K562 (cell line): ENCODE measurements around the gene PDE8A. TPM values are rescaled to one million over a fixed set of nuclear protein-coding genes. Genes with fewer than 3 reads are reported as not detected.
A peak's percentile ranks its signal among the peaks of the same experiment; 100 is the strongest.

Experiments
- ARID1B ChIP-seq: fragments of 450-650 bp; IDR thresholded peaks from 2 replicates; pipeline ENCODE4 v1.6.1; 2016; ENCODE audit warnings: antibody characterized with exemption, mild to moderate bottlenecking, inconsistent platforms
- CBX1 ChIP-seq: sonication (generic); IDR thresholded peaks from 2 replicates; pipeline ENCODE4 v1.6.1; 2016; ENCODE audit warnings: antibody characterized with exemption, low read depth, mild to moderate bottlenecking
- CHD1 ChIP-seq: fragments of 200-600 bp; sonication (generic); IDR thresholded peaks from one replicate; pipeline ENCODE4 v1.6.1; 2012; ENCODE audit warnings: mild to moderate bottlenecking, moderate library complexity, low read length, inconsistent platforms
- E2F8 ChIP-seq: fragments of 450-650 bp; IDR thresholded peaks from 2 replicates; pipeline ENCODE4 v1.7.1; 2018; ENCODE audit warnings: mild to moderate bottlenecking, low read depth; ENCODE audit not compliant: partially characterized antibody
- IRF2 ChIP-seq: sonication (generic); formaldehyde crosslinking; IDR thresholded peaks from 2 replicates; pipeline ENCODE4 v1.8.1; 2022; ENCODE audit warnings: mild to moderate bottlenecking, missing genetic modification reagents
- KDM5B ChIP-seq: fragments of 200-600 bp; sonication (generic); IDR thresholded peaks from 2 replicates; pipeline ENCODE4 v1.6.1; 2012; ENCODE audit warnings: low read depth, mild to moderate bottlenecking, moderate library complexity, low read length, control low read depth, inconsistent platforms; ENCODE audit not compliant: insufficient replicate concordance
- PHF8 ChIP-seq: fragments of 200-600 bp; sonication (generic); IDR thresholded peaks from 2 replicates; pipeline ENCODE4 v1.6.1; 2012; ENCODE audit warnings: mixed run types, mild to moderate bottlenecking, inconsistent platforms, low read length, moderate library complexity, borderline replicate concordance
- RAD21 ChIP-seq, 2 experiments: fragments of 250-450 bp in 1 of 2; fragments of 450-650 bp in 1 of 2; sonication (Bioruptor Pico) in 1 of 2; formaldehyde crosslinking in 1 of 2; IDR thresholded peaks in 1 of 2; conservative IDR thresholded peaks in 1 of 2; 2 replicates each; pipeline versions ENCODE4 v1.4.0 to v1.8.0; 2020 to 2022; ENCODE audit warnings: mild to moderate bottlenecking in 2 of 2, moderate library complexity in 1 of 2
- RBM34 ChIP-seq: fragments of 200-400 bp; formaldehyde crosslinking; IDR thresholded peaks from 2 replicates; pipeline ENCODE4 v1.6.1; 2018; ENCODE audit warnings: low read length, borderline replicate concordance; ENCODE audit not compliant: insufficient read depth
- RNF2 ChIP-seq: sonication (generic); IDR thresholded peaks from 2 replicates; pipeline ENCODE4 v1.6.1; 2016
- SIN3A ChIP-seq, 2 experiments: fragments of 150-350 bp in 1 of 2; IDR thresholded peaks; 2 replicates each; pipeline ENCODE4 v1.6.1; 2011 to 2016; ENCODE audit warnings: borderline replicate concordance in 2 of 2, low read depth in 2 of 2, low read length in 2 of 2, mild to moderate bottlenecking in 2 of 2, moderate library complexity in 2 of 2; ENCODE audit not compliant: control insufficient read depth in 1 of 2
- SNRNP70 ChIP-seq: fragments of 200-400 bp; formaldehyde crosslinking; optimal IDR thresholded peaks from 2 replicates; pipeline ENCODE3; 2017; ENCODE audit warnings: low read depth, low read length
- ZBTB11 ChIP-seq, 3 experiments: fragments of 200-800 bp in 1 of 3; fragments of 250-450 bp in 1 of 3; fragments of 450-650 bp in 1 of 3; sonication (Bioruptor Pico) in 1 of 3; sonication (Bioruptor generic) in 1 of 3; formaldehyde crosslinking in 1 of 3; IDR thresholded peaks; 2 replicates each; pipeline versions ENCODE4 v1.6.1 to v1.8.0; 2016 to 2022; ENCODE audit warnings: mild to moderate bottlenecking in 2 of 3, missing genetic modification characterization in 2 of 3, missing compliant biosample characterization in 1 of 3, moderate library complexity in 1 of 3
- ZFX ChIP-seq: sonication (generic); formaldehyde crosslinking; IDR thresholded peaks from 2 replicates; pipeline ENCODE4 v1.8.0; 2022; ENCODE audit warnings: mild to moderate bottlenecking, missing genetic modification reagents, moderate library complexity
- polyA plus RNA-seq, 8 experiments: library from polyadenylated mRNA; depleted of rRNA in 4 of 8; stranded (reverse) in 5 of 8; unstranded in 3 of 8; fragments of >200 nt; fragmentation: Nextera tagmentation in 2 of 8; fragmentation: Illumina TruSeq in 1 of 8; extraction: Ambion mirVana in 2 of 8; extraction: Trizol in 1 of 8; gene quantifications; 2 replicates each; pipeline versions ENCODE4 v1.2.1 to v1.2.3, GENCODE V29; 2011 to 2014; ENCODE audit warnings: inconsistent platforms in 1 of 8, missing spikeins in 1 of 8
- total RNA-seq, 7 experiments: library from RNA; depleted of rRNA in 6 of 7; stranded (reverse); fragments of >200 nt in 6 of 7; fragmentation: Illumina TruSeq in 2 of 7; extraction: Trizol in 2 of 7; gene quantifications; 2 replicates each; pipeline versions ENCODE4 v1.2.1 to v1.2.3, GENCODE V29; 2011 to 2021; ENCODE audit warnings: low replicate concordance in 1 of 7
- TF ChIP-seq, protein P1 (sequence below): IDR thresholded peaks from 2 replicates; pipeline ENCODE4 v1.6.1; 2011; ENCODE audit warnings: borderline replicate concordance, low read depth, mild to moderate bottlenecking, moderate library complexity, low read length; ENCODE audit not compliant: insufficient read depth, poor library complexity, severe bottlenecking

PDE8A gene
- total and polyA plus RNA-seq, 9 of the 15 experiments (the other 6 are each of a cell fraction or from before 2014, with no cell fraction given) = 5.9 to 40.3 (median 19.8) TPM

- TF ChIP-seq ZBTB11 (CRISPR knock-in tag; IDR thresholded peaks at IDR 0.05) (0 out of 6 replicates have a peak, but pooled peaks of 1 of the 3 experiments have one; percentile 20), CHD1 (peak; percentile 27), KDM5B (peak; percentile 27), SNRNP70 (no peak), SIN3A (IDR thresholded peaks at IDR 0.05; ENCODE audit: borderline replicate concordance in 2 of 2, control insufficient read depth in 1 of 2, low read depth in 2 of 2, low read length in 2 of 2) (peak in 1 of 2 experiments; percentile 60; a peak in 1 of 4 replicates), RNF2 (no peak), CBX1 (0 out of 2 replicates have a peak, but pooled peaks have one; percentile 5), ZFX (CRISPR knock-in tag) (peak; percentile 4; the same call in 1 of the 2 replicates), PHF8 (peak; percentile 61; the same call in 1 of the 2 replicates), ARID1B (no peak), E2F8 (no peak), RAD21 (CRISPR knock-in tag; conservative IDR thresholded peaks at IDR 0.05 in 1 of 2, IDR thresholded peaks at IDR 0.05 in 1 of 2) (no peak), RBM34 (0 out of 2 replicates have a peak, but pooled peaks have one; percentile 3), IRF2 (CRISPR knock-in tag) (no peak)
- TF ChIP-seq, protein P1, sequence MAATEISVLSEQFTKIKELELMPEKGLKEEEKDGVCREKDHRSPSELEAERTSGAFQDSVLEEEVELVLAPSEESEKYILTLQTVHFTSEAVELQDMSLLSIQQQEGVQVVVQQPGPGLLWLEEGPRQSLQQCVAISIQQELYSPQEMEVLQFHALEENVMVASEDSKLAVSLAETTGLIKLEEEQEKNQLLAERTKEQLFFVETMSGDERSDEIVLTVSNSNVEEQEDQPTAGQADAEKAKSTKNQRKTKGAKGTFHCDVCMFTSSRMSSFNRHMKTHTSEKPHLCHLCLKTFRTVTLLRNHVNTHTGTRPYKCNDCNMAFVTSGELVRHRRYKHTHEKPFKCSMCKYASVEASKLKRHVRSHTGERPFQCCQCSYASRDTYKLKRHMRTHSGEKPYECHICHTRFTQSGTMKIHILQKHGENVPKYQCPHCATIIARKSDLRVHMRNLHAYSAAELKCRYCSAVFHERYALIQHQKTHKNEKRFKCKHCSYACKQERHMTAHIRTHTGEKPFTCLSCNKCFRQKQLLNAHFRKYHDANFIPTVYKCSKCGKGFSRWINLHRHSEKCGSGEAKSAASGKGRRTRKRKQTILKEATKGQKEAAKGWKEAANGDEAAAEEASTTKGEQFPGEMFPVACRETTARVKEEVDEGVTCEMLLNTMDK = peak; percentile 11
Measured at GRCh38 chr15:84981711-84982300, at the start of gene PDE8A (continued).
